Measurements from ENCODE around the gene CFD.

GRCh38 chr19:858284-858683, 1.2 kb upstream of the CFD start:
- TF ChIP-seq POLR2A (IDR thresholded peaks at IDR 0.05) = no peak
- TF ChIP-seq CTCF (IDR thresholded peaks at IDR 0.05) = no peak

All from esophagus squamous epithelium (tissue), 4 donors.